Duodenal mucosa (tissue), 2 donors: ENCODE measurements around the gene CLINT1.

Experiments used
- H3K27ac ChIP-seq: one replicate; pipeline ENCODE4 v1.7.0; 2013; ENCODE audit warnings: low read depth, low read length
- H3K27me3 ChIP-seq, 2 donors: one replicate each; pipeline ENCODE4 v1.7.0; 2013; ENCODE audit warnings: low read length in 2 of 2, control low read depth in 1 of 2; ENCODE audit not compliant: insufficient read depth in 2 of 2, control insufficient read depth in 1 of 2
- H3K36me3 ChIP-seq, 2 donors: one replicate each; pipeline ENCODE4 v1.7.0; 2013; ENCODE audit warnings: low read length in 2 of 2, control low read depth in 1 of 2; ENCODE audit not compliant: insufficient read depth in 2 of 2, control insufficient read depth in 1 of 2
- H3K4me1 ChIP-seq, 2 donors: one replicate each; pipeline ENCODE4 v1.7.0; 2013; ENCODE audit warnings: low read length in 2 of 2, control low read depth in 1 of 2; ENCODE audit not compliant: insufficient read depth in 2 of 2, control insufficient read depth in 1 of 2
- H3K4me3 ChIP-seq, 2 donors: one replicate each; pipeline ENCODE4 v1.7.0; 2013; ENCODE audit warnings: low read length in 2 of 2, low read depth in 1 of 2
- H3K9ac ChIP-seq, 2 donors: one replicate each; pipeline ENCODE4 v1.7.0; 2013; ENCODE audit warnings: low read length in 2 of 2, low read depth in 1 of 2
- H3K9me3 ChIP-seq, 2 donors: one replicate each; pipeline ENCODE4 v1.7.0; 2013; ENCODE audit warnings: low read length in 2 of 2, control low read depth in 1 of 2; ENCODE audit not compliant: control insufficient read depth in 1 of 2

Gene CLINT1

DNA sequence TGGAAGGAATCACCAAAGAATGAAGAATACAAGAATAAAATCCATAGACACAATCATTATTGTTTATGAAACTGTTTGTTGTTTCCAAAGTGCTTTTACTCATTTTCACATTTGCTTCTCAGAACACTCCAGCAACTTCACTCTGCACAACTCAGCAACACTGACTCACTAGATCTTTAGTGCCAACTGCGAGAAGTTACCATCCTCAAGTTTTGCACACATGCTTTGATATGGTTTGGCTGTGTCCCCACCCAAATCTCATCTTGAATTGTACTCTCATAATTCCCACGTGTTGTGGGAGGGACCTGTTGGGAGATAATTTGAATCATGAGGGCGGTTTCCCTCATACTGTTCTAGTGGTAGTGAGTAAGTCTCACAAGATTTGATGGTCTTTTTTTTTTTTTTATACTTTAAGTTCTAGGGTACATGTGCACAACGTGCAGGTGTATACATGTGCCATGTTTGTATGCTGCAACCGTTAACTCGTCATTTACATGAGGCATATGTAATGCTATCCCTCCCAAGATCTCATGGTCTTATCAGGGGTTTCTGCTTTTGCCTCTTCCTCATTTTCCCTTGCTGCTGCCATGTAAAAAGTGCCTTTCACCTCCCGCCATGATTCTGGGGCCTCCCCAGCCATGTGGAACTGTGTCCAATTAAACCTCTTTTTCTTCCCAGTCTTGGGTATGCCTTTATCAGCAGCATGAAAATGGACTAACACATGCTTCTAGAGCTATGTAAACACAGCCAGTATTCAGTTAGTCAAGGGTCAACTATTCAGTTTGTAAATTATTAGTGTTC lies 36.9 kb downstream of the CLINT1 start:
- no peaks in the 10 kb centered on the region for H3K36me3 ChIP-seq
- H3K4me1 ChIP-seq: peaks cover 7 to 16% of the 10 kb centered on the region in 2 donors
- no peak overlapping the region for H3K4me3 ChIP-seq
- H3K27ac ChIP-seq: no peak overlapping the region
- H3K9ac ChIP-seq: no peak overlapping the region
- H3K27me3 ChIP-seq: no peaks in the 10 kb centered on the region
- H3K9me3 ChIP-seq: no peaks in the 10 kb centered on the region

DNA sequence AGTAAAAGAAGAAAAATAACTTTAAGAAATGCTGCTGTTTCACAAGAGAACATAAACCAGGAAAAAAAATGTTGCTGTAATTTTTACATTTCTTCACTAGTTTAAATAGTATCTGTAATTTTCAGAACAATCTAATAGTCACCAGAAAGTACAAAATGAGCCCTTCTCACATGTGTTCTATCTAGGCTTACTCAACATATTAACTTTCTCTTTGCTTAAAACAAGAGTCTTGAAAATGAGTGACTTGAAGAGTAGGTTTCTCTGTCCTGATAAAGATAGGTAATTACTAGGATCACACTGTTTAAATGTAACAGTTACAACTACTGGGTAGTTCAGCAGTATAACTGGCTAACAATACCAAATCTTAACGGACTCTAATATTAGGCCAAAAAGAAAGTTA lies 37.5 kb downstream of the CLINT1 start:
- Histone ChIP-seq H3K4me3 (no peak overlapping the region), H3K9me3 (no peaks in the 10 kb centered on the region), H3K36me3 (no peaks in the 10 kb centered on the region), H3K27ac (no peak overlapping the region), H3K4me1 (peaks cover 7 to 16% of the 10 kb centered on the region in 2 donors), H3K27me3 (no peaks in the 10 kb centered on the region), H3K9ac (no peak overlapping the region)

GRCh38 chr5:157820593-157821252 lies 38.2 kb downstream of the CLINT1 start:
- H3K9me3 ChIP-seq: no peaks in the 10 kb centered on the region
- H3K27me3 ChIP-seq: no peaks in the 10 kb centered on the region
- peaks cover 7 to 16% of the 10 kb centered on the region in 2 donors for H3K4me1 ChIP-seq
- no peak overlapping the region for H3K4me3 ChIP-seq
- H3K27ac ChIP-seq: no peak overlapping the region
- H3K36me3 ChIP-seq: peaks cover 0 to under 1% of the 10 kb centered on the region in 2 donors
- H3K9ac ChIP-seq: no peak overlapping the region

GRCh38 chr5:157819502-157820115 lies 39.3 kb downstream of the CLINT1 start:
- Histone ChIP-seq H3K4me1 (peaks cover 7 to 16% of the 10 kb centered on the region in 2 donors), H3K27me3 (no peaks in the 10 kb centered on the region), H3K36me3 (peaks cover 0 to 8% of the 10 kb centered on the region in 2 donors), H3K9ac (no peak overlapping the region), H3K27ac (no peak overlapping the region), H3K9me3 (no peaks in the 10 kb centered on the region), H3K4me3 (no peak overlapping the region)

DNA sequence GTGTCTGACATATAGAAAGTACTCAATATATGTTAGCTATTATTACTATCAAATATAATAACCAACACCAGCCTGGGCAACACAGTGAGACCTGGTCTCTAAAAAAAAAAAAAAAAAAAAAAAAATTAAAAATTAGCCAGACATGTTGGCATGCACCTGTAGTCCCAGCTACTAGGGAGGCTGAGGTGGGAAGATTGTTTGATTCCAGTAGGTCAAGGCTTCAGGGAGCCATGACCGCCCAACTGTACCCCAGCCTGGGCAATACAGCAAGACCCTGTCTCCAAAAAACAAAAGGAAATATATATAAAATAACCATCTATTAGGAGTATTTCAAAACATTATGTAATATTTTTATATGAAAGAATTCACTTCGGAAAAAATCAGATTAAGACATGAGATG lies 40.6 kb downstream of the CLINT1 start:
- no peak overlapping the region for H3K27ac ChIP-seq
- H3K9me3 ChIP-seq: no peaks in the 10 kb centered on the region
- no peak overlapping the region for H3K4me3 ChIP-seq
- peaks cover 9 to 18% of the 10 kb centered on the region in 2 donors for H3K36me3 ChIP-seq
- no peaks in the 10 kb centered on the region for H3K27me3 ChIP-seq
- no peak overlapping the region for H3K9ac ChIP-seq
- H3K4me1 ChIP-seq: peaks cover 7 to 16% of the 10 kb centered on the region in 2 donors

DNA sequence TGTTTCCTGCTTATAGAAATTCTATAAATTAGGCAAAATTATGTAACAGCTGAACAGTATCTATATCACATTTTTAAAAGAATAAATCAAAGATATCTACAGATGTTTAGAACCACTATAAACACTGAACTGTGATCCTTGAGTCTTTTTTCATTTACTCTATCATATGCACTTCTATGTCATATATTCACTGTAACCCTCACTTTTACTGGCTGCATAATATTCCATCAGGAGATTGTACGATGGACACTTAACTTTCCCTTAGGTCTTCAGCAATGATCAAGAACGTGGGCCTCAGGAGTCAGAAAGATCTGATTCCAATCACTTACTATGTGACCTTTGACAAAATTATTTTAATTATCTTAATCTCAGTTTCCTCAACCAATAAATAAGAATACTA lies 41.0 kb downstream of the CLINT1 start:
- Histone ChIP-seq H3K27ac (no peak overlapping the region), H3K4me1 (peaks cover 7 to 16% of the 10 kb centered on the region in 2 donors), H3K9me3 (no peaks in the 10 kb centered on the region), H3K36me3 (peaks cover 13 to 22% of the 10 kb centered on the region in 2 donors), H3K27me3 (no peaks in the 10 kb centered on the region), H3K9ac (no peak overlapping the region), H3K4me3 (no peak overlapping the region)

GRCh38 chr5:157817387-157817702 lies 41.6 kb downstream of the CLINT1 start:
- no peaks in the 10 kb centered on the region for H3K27me3 ChIP-seq
- peaks cover 19 to 25% of the 10 kb centered on the region in 2 donors for H3K36me3 ChIP-seq
- H3K4me1 ChIP-seq: peaks cover 7 to 16% of the 10 kb centered on the region in 2 donors
- no peaks in the 10 kb centered on the region for H3K9me3 ChIP-seq
- no peak overlapping the region for H3K27ac ChIP-seq
- no peak overlapping the region for H3K4me3 ChIP-seq
- H3K9ac ChIP-seq: no peak overlapping the region

DNA sequence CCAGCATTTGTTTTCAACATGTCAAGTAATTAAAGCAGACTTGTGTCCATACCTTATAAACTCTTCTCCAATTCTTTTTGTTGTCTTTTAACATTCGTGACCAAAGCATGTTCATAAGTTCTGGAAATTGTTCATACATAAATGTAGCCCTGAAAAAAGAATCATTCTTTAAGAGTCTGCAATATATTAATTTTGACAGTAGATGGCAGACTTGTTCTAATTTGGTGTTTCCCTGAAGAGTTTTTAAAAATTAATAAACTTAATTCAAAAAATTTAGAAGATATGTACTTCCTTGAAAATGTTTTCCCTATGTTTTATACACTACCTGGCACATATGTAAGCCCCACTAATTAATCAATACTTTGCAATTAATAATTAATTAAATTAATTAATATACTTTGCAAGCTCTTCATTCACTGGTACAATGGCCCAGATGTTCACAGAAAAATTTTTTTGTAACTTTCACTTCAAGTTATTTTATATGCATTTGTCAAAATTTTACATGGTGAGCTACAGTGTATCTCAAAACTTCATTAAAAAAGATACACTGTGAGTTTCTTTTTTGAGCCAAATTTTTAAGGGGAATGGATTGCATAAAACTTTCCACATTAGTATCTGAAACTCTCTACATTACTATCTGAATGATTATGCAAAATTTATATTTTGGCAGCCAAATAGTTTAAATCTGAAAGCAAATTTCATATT lies 42.1 kb downstream of the CLINT1 start:
- H3K4me1 ChIP-seq: peaks cover 7 to 14% of the 10 kb centered on the region in 2 donors
- H3K27ac ChIP-seq: no peak overlapping the region
- peaks cover 19 to 30% of the 10 kb centered on the region in 2 donors for H3K36me3 ChIP-seq

GRCh38 chr5:157812086-157812485 lies 46.9 kb downstream of the CLINT1 start:
- Histone ChIP-seq H3K9ac (no peak overlapping the region), H3K4me1 (no peaks in the 10 kb centered on the region), H3K9me3 (no peaks in the 10 kb centered on the region), H3K27ac (no peak overlapping the region), H3K27me3 (no peaks in the 10 kb centered on the region), H3K36me3 (peaks cover 42 to 72% of the 10 kb centered on the region in 2 donors), H3K4me3 (no peak overlapping the region)

More for the DNA sequence above, 42.1 kb downstream of the CLINT1 start:
- Histone ChIP-seq H3K9me3 (no peaks in the 10 kb centered on the region), H3K9ac (no peak overlapping the region), H3K4me3 (no peak overlapping the region), H3K27me3 (no peaks in the 10 kb centered on the region)

- Histone ChIP-seq H3K36me3 (peaks cover 51 to 85% of the 10 kb centered on the region in 2 donors), H3K9ac (no peak overlapping the region), H3K4me3 (no peak overlapping the region), H3K9me3 (no peaks in the 10 kb centered on the region), H3K27ac (no peak overlapping the region), H3K27me3 (no peaks in the 10 kb centered on the region), H3K4me1 (no peaks in the 10 kb centered on the region)
Measured at GRCh38 chr5:157808043-157808442, 50.9 kb downstream of the CLINT1 start.
